Measurements from ENCODE around the gene MARF1. TPM values are rescaled to one million over a fixed set of nuclear protein-coding genes. Genes with fewer than 3 reads are reported as not detected.

The MARF1 gene
- total RNA-seq, 1 experiment from 2014 or later: 59.4 TPM

DNA sequence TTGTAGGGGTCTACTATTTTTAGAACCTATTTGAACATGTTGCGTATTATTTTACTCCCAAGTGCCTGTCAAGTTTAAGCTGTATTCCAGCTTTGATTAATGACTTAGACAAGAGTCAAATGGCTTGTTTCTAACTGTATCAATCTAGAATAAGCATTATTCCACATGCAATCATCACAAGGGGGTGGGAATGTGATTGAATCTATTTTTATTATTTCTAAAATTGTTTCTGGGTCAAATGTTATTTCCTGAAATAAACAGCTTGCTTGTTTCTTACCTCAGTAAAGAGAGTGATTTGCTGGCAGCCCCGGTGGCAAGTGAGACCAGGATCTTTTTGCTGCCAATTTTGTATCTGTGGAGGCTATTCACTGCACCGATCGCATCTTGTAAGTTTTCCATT lies 21.5 kb downstream of the MARF1 start:
- Histone ChIP-seq H3K4me2 (ENCODE audit: low read length) (no peak overlapping the region), H3K27ac (ENCODE audit: low read depth, low read length) (no peak overlapping the region), H3K9me3 (ENCODE audit: control insufficient read depth in 1 of 2, insufficient read depth in 1 of 2, low read depth in 1 of 2, low read length in 2 of 2) (no peaks in the 10 kb centered on the region), H3K36me3 (ENCODE audit: control insufficient read depth in 1 of 2, insufficient read depth in 2 of 2, low read length in 2 of 2) (peaks cover 24 to 38% of the 10 kb centered on the region in 2 experiments), H4K20me1 (ENCODE audit: insufficient read depth) (no peaks in the 10 kb centered on the region), H3K9ac (ENCODE audit: low read length) (no peak overlapping the region), H3K4me1 (ENCODE audit: control insufficient read depth in 1 of 2, insufficient read depth in 2 of 2, low read length in 2 of 2) (peaks cover 0 to 6% of the 10 kb centered on the region in 2 experiments; a peak in 1 of 4 replicates), H2AFZ (ENCODE audit: low read depth, low read length, poor library complexity, severe bottlenecking) (no peak overlapping the region), H3K79me2 (ENCODE audit: insufficient read depth, low read length) (no peaks in the 10 kb centered on the region), H3K27me3 (ENCODE audit: insufficient read depth, low read length) (no peaks in the 10 kb centered on the region), H3K9me2 (ENCODE audit: insufficient read depth) (no peaks in the 10 kb centered on the region), H3K4me3 (replicated peaks in 1 of 2; ENCODE audit: low read depth in 1 of 2, low read length in 2 of 2) (no peak overlapping the region)
- TF ChIP-seq ELF1 (IDR thresholded peaks at IDR 0.05; ENCODE audit: borderline replicate concordance, low read depth) (no peak), POLR2AphosphoS5 (IDR thresholded peaks at IDR 0.05; ENCODE audit: low read depth, low read length) (no peak), YY1 (IDR thresholded peaks at IDR 0.05; ENCODE audit: extremely low read depth, insufficient replicate concordance, low read depth, low read length) (no peak), FOSL1 (IDR thresholded peaks at IDR 0.05; ENCODE audit: low read depth) (no peak), ATF3 (IDR thresholded peaks at IDR 0.05) (no peak), CBX3 (IDR thresholded peaks at IDR 0.05; ENCODE audit: low read depth) (no peak), TCF7L2 (IDR thresholded peaks at IDR 0.05; ENCODE audit: borderline replicate concordance, extremely low read depth, insufficient read depth, insufficient read length) (no peak), POLR2A (IDR thresholded peaks at IDR 0.05; ENCODE audit: borderline replicate concordance, extremely low read depth, insufficient read depth, insufficient read length) (no peak), EZH2phosphoT487 (IDR thresholded peaks at IDR 0.05; ENCODE audit: borderline replicate concordance) (no peak), EZH2 (IDR thresholded peaks at IDR 0.05) (no peak), ZBTB33 (IDR thresholded peaks at IDR 0.05; ENCODE audit: extremely low read depth, insufficient replicate concordance, low read length) (no peak), RAD21 (IDR thresholded peaks at IDR 0.05; ENCODE audit: low read depth) (no peak), SP1 (IDR thresholded peaks at IDR 0.05; ENCODE audit: low read depth) (no peak), EGR1 (IDR thresholded peaks at IDR 0.05; ENCODE audit: low read depth) (no peak), SIN3A (IDR thresholded peaks at IDR 0.05; ENCODE audit: low read depth) (no peak), CEBPB (IDR thresholded peaks at IDR 0.05; ENCODE audit: low read depth) (no peak)
- TF ChIP-seq, protein P1, sequence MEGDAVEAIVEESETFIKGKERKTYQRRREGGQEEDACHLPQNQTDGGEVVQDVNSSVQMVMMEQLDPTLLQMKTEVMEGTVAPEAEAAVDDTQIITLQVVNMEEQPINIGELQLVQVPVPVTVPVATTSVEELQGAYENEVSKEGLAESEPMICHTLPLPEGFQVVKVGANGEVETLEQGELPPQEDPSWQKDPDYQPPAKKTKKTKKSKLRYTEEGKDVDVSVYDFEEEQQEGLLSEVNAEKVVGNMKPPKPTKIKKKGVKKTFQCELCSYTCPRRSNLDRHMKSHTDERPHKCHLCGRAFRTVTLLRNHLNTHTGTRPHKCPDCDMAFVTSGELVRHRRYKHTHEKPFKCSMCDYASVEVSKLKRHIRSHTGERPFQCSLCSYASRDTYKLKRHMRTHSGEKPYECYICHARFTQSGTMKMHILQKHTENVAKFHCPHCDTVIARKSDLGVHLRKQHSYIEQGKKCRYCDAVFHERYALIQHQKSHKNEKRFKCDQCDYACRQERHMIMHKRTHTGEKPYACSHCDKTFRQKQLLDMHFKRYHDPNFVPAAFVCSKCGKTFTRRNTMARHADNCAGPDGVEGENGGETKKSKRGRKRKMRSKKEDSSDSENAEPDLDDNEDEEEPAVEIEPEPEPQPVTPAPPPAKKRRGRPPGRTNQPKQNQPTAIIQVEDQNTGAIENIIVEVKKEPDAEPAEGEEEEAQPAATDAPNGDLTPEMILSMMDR (IDR thresholded peaks at IDR 0.05 in 2 of 3, conservative IDR thresholded peaks at IDR 0.05 in 1 of 3; ENCODE audit: borderline replicate concordance in 1 of 3, insufficient read depth in 1 of 3, low read depth in 2 of 3, low read length in 2 of 3): no peak
- ChIA-PET CTCF (no interaction called here), RAD21 (ENCODE audit: low non-redundant PET in 1 of 2, low total read pairs in 2 of 2, uncharacterized antibody in 2 of 2, unreplicated experiment in 2 of 2) (no interaction called here), POLR2A (no interaction called here)
- no TSS peak for BruUV-seq (replicated peaks)
- intact Hi-C loops (cut with micrococcal nuclease): no loop called here
- DNase-seq (ENCODE audit: low read depth, low spot score): no peak
- ATAC-seq: no peak

Measured in HCT116 (cell line).